ENCODE measurements around the gene RNF10. TPM values are rescaled to one million over a fixed set of nuclear protein-coding genes. Genes with fewer than 3 reads are reported as not detected.
"Not testable (repeated sequence)": the region's sequence is repeated elsewhere in the genome, so short reads cannot be mapped to it uniquely, and the experiment has no call there.

RNF10 gene
- 48.5 and 83.9 TPM in 2 replicates for total RNA-seq
- 128 and 142 TPM in 2 replicates for polyA plus RNA-seq

- peaks cover 51% of the 10 kb centered on the region for H3K79me2 ChIP-seq
- peaks cover 35% of the 10 kb centered on the region for H3K4me1 ChIP-seq (ENCODE audit: insufficient read depth)
- H3K9me3 ChIP-seq (ENCODE audit: low read depth), result no peaks in the 10 kb centered on the region
- H3K4me2 ChIP-seq, result peak within 1 kb of the TSS; percentile 88
- no peaks in the 10 kb centered on the region for H3K36me3 ChIP-seq (replicated peaks; ENCODE audit: insufficient read depth, low read depth)
- H2AFZ ChIP-seq, result peak within 1 kb of the TSS; percentile 74
- DNase-seq (ENCODE audit: low spot score), result peak; percentile 90
- H3K9me2 ChIP-seq (replicated peaks; ENCODE audit: insufficient read depth), result no peaks in the 10 kb centered on the region
- H3K27me3 ChIP-seq, result no peaks in the 10 kb centered on the region
- under 1% methylated on average over 16 of the region's 43 CpGs for WGBS (ENCODE audit: low lambda C conversion rate, missing lambda C conversion rate)
- peaks cover 46% of the 10 kb centered on the region for H4K20me1 ChIP-seq (ENCODE audit: insufficient read depth, poor library complexity, severe bottlenecking)
- H3K4me3 ChIP-seq, result peak within 1 kb of the TSS; percentile 95
- TF ChIP-seq CTCF (IDR thresholded peaks at IDR 0.05; ENCODE audit: poor library complexity) (no peak), EZH2phosphoT487 (IDR thresholded peaks at IDR 0.05; ENCODE audit: low read depth, severe bottlenecking, unreplicated experiment) (no peak), EZH2 (IDR thresholded peaks at IDR 0.05; ENCODE audit: borderline replicate concordance) (no peak)
- H3K27ac ChIP-seq, result peak within 1 kb of the TSS; percentile 93
Observed at GRCh38 chr12:120534203-120534702, at the start of gene RNF10. Gene RNF10 (plus strand): TSS chr12:120534356. CDS start chr12:120534812, 456 bp downstream.

- TF ChIP-seq EZH2phosphoT487 (IDR thresholded peaks at IDR 0.05; ENCODE audit: low read depth, severe bottlenecking, unreplicated experiment), result no peak
- TF ChIP-seq CTCF (IDR thresholded peaks at IDR 0.05; ENCODE audit: poor library complexity), result no peak
Observed at GRCh38 chr12:120485961-120486881, 47.9 kb upstream of the RNF10 start.

GRCh38 chr12:120487552-120487951 is 46.6 kb upstream of the RNF10 start:
- not testable (repeated sequence) for H2AFZ ChIP-seq; H3K4me2 ChIP-seq; DNase-seq (ENCODE audit: low spot score); H3K36me3 ChIP-seq (replicated peaks; ENCODE audit: insufficient read depth, low read depth); H3K79me2 ChIP-seq; H3K9me3 ChIP-seq (ENCODE audit: low read depth); H3K27me3 ChIP-seq; H3K9me2 ChIP-seq (replicated peaks; ENCODE audit: insufficient read depth); H3K4me1 ChIP-seq (ENCODE audit: insufficient read depth); H4K20me1 ChIP-seq (ENCODE audit: insufficient read depth, poor library complexity, severe bottlenecking); H3K4me3 ChIP-seq
- peak overlapping the region; percentile 57 for H3K27ac ChIP-seq
- 58% methylated on average over 7 of the region's 7 CpGs for WGBS (ENCODE audit: low lambda C conversion rate, missing lambda C conversion rate)

More at GRCh38 chr12:120485961-120486881, 47.9 kb upstream of the RNF10 start:
- H3K79me2 ChIP-seq, result no peaks in the 10 kb centered on the region
- H3K4me1 ChIP-seq (ENCODE audit: insufficient read depth), result no peaks in the 10 kb centered on the region
- no peak overlapping the region for H3K27ac ChIP-seq
- no peaks in the 10 kb centered on the region for H3K9me3 ChIP-seq (ENCODE audit: low read depth)
- no peak overlapping the region for H3K4me3 ChIP-seq
- H3K36me3 ChIP-seq (replicated peaks; ENCODE audit: insufficient read depth, low read depth), result no peaks in the 10 kb centered on the region
- no peaks in the 10 kb centered on the region for H3K27me3 ChIP-seq
- no peak overlapping the region for H3K4me2 ChIP-seq
- no peak for DNase-seq (ENCODE audit: low spot score)
- no peaks in the 10 kb centered on the region for H4K20me1 ChIP-seq (ENCODE audit: insufficient read depth, poor library complexity, severe bottlenecking)
- WGBS (ENCODE audit: low lambda C conversion rate, missing lambda C conversion rate), result 95% methylated on average over 7 of the region's 7 CpGs
- H3K9me2 ChIP-seq (replicated peaks; ENCODE audit: insufficient read depth), result no peaks in the 10 kb centered on the region
- H2AFZ ChIP-seq, result no peak overlapping the region

GRCh38 chr12:120488057-120488640 is 46.0 kb upstream of the RNF10 start:
- no peaks in the 10 kb centered on the region for H3K9me2 ChIP-seq (replicated peaks; ENCODE audit: insufficient read depth)
- H3K79me2 ChIP-seq, result peaks cover 5% of the 10 kb centered on the region
- no peaks in the 10 kb centered on the region for H3K4me1 ChIP-seq (ENCODE audit: insufficient read depth)
- peak overlapping the region; percentile 57 for H3K27ac ChIP-seq
- no peak for DNase-seq (ENCODE audit: low spot score)
- no peaks in the 10 kb centered on the region for H4K20me1 ChIP-seq (ENCODE audit: insufficient read depth, poor library complexity, severe bottlenecking)
- no peaks in the 10 kb centered on the region for H3K9me3 ChIP-seq (ENCODE audit: low read depth)
- H3K4me2 ChIP-seq, result no peak overlapping the region
- H3K36me3 ChIP-seq (replicated peaks; ENCODE audit: insufficient read depth, low read depth), result no peaks in the 10 kb centered on the region
- WGBS (ENCODE audit: low lambda C conversion rate, missing lambda C conversion rate), result 65% methylated on average over 5 of the region's 5 CpGs
- no peak for TF ChIP-seq EZH2phosphoT487 (IDR thresholded peaks at IDR 0.05; ENCODE audit: low read depth, severe bottlenecking, unreplicated experiment)
- TF ChIP-seq CTCF (IDR thresholded peaks at IDR 0.05; ENCODE audit: poor library complexity), result no peak
- TF ChIP-seq EZH2 (IDR thresholded peaks at IDR 0.05; ENCODE audit: borderline replicate concordance), result no peak
- H3K27me3 ChIP-seq, result no peaks in the 10 kb centered on the region
- no peak overlapping the region for H3K4me3 ChIP-seq
- no peak overlapping the region for H2AFZ ChIP-seq

Data from hepatocyte (in vitro differentiated cells).